ENCODE results near the gene ABCA5. TPM values are rescaled to one million over a fixed set of nuclear protein-coding genes. Genes with fewer than 3 reads are reported as not detected.

The ABCA5 gene
- total RNA-seq, 1 donor from 2014 or later: 12.8 TPM

- DNase-seq (ENCODE audit: low spot score): no peak
- intact Hi-C loops (cut with micrococcal nuclease): no loop called here
- Mint-ChIP-seq H3K4me3 (no peak overlapping the region), H3K27ac (no peak overlapping the region), H3K9me3 (no peaks in the 10 kb centered on the region), H3K36me3 (ENCODE audit: low read depth) (no peaks in the 10 kb centered on the region), H3K4me1 (ENCODE audit: low read depth) (no peaks in the 10 kb centered on the region), H3K27me3 (ENCODE audit: insufficient read depth) (peaks cover 7% of the 10 kb centered on the region)
Observed at GRCh38 chr17:69346766-69347165, 19.8 kb upstream of the ABCA5 start.

GRCh38 chr17:69344939-69345338 is 18.0 kb upstream of the ABCA5 start:
- H3K27me3 Mint-ChIP-seq (ENCODE audit: insufficient read depth): peaks cover 9% of the 10 kb centered on the region
- intact Hi-C loops (cut with micrococcal nuclease): no loop called here
- H3K4me1 Mint-ChIP-seq (ENCODE audit: low read depth): no peaks in the 10 kb centered on the region
- no peaks in the 10 kb centered on the region for H3K36me3 Mint-ChIP-seq (ENCODE audit: low read depth)
- no peak overlapping the region for H3K4me3 Mint-ChIP-seq
- no peaks in the 10 kb centered on the region for H3K9me3 Mint-ChIP-seq
- H3K27ac Mint-ChIP-seq: no peak overlapping the region
- no peak for DNase-seq (ENCODE audit: low spot score)

GRCh38 chr17:69342896-69343644 is 16.1 kb upstream of the ABCA5 start:
- no peak for DNase-seq (ENCODE audit: low spot score)
- intact Hi-C loops (cut with micrococcal nuclease): no loop called here
- Mint-ChIP-seq H3K27ac (no peak overlapping the region), H3K27me3 (ENCODE audit: insufficient read depth) (peaks cover 11% of the 10 kb centered on the region), H3K4me1 (ENCODE audit: low read depth) (no peaks in the 10 kb centered on the region), H3K4me3 (no peak overlapping the region), H3K9me3 (no peaks in the 10 kb centered on the region), H3K36me3 (ENCODE audit: low read depth) (no peaks in the 10 kb centered on the region)

- H3K36me3 Mint-ChIP-seq (ENCODE audit: low read depth): no peaks in the 10 kb centered on the region
- intact Hi-C loops (cut with micrococcal nuclease): no loop called here
- H3K9me3 Mint-ChIP-seq: no peaks in the 10 kb centered on the region
- H3K27ac Mint-ChIP-seq: no peak overlapping the region
- peaks cover 10% of the 10 kb centered on the region for H3K27me3 Mint-ChIP-seq (ENCODE audit: insufficient read depth)
- H3K4me1 Mint-ChIP-seq (ENCODE audit: low read depth): no peaks in the 10 kb centered on the region
- H3K4me3 Mint-ChIP-seq: no peak overlapping the region
- DNase-seq (ENCODE audit: low spot score): no peak
Observed at GRCh38 chr17:69339937-69340336, 13.0 kb upstream of the ABCA5 start.

GRCh38 chr17:69336996-69337395 is 10.1 kb upstream of the ABCA5 start:
- Mint-ChIP-seq H3K9me3 (no peaks in the 10 kb centered on the region), H3K4me1 (ENCODE audit: low read depth) (no peaks in the 10 kb centered on the region), H3K27me3 (ENCODE audit: insufficient read depth) (peaks cover 16% of the 10 kb centered on the region), H3K27ac (no peak overlapping the region), H3K4me3 (no peak overlapping the region), H3K36me3 (ENCODE audit: low read depth) (no peaks in the 10 kb centered on the region)
- no peak for DNase-seq (ENCODE audit: low spot score)
- intact Hi-C loops (cut with micrococcal nuclease): no loop called here

- H3K4me3 Mint-ChIP-seq: no peak overlapping the region
- no peak overlapping the region for H3K27ac Mint-ChIP-seq
- no peaks in the 10 kb centered on the region for H3K9me3 Mint-ChIP-seq
- H3K36me3 Mint-ChIP-seq (ENCODE audit: low read depth): no peaks in the 10 kb centered on the region
- DNase-seq (ENCODE audit: low spot score): no peak
- peaks cover 15% of the 10 kb centered on the region for H3K27me3 Mint-ChIP-seq (ENCODE audit: insufficient read depth)
- intact Hi-C loops (cut with micrococcal nuclease): no loop called here
- no peaks in the 10 kb centered on the region for H3K4me1 Mint-ChIP-seq (ENCODE audit: low read depth)
Observed at GRCh38 chr17:69336580-69336979, 9.6 kb upstream of the ABCA5 start.

GRCh38 chr17:69335058-69335457 is 8.1 kb upstream of the ABCA5 start:
- intact Hi-C loops (cut with micrococcal nuclease): loop anchor here (1.0 to 2.0 kb wide), 2 partner anchors 60 to 188 kb away; no protein-coding TSS in a partner anchor
- no peak overlapping the region for H3K27ac Mint-ChIP-seq
- H3K36me3 Mint-ChIP-seq (ENCODE audit: low read depth): no peaks in the 10 kb centered on the region
- no peak for DNase-seq (ENCODE audit: low spot score)
- H3K27me3 Mint-ChIP-seq (ENCODE audit: insufficient read depth): peaks cover 18% of the 10 kb centered on the region
- H3K9me3 Mint-ChIP-seq: peaks cover under 1% of the 10 kb centered on the region
- H3K4me3 Mint-ChIP-seq: no peak overlapping the region
- no peaks in the 10 kb centered on the region for H3K4me1 Mint-ChIP-seq (ENCODE audit: low read depth)

GRCh38 chr17:69333561-69333960 is 6.6 kb upstream of the ABCA5 start:
- intact Hi-C loops (cut with micrococcal nuclease): no loop called here
- Mint-ChIP-seq H3K9me3 (peaks cover 4% of the 10 kb centered on the region), H3K36me3 (ENCODE audit: low read depth) (no peaks in the 10 kb centered on the region), H3K4me3 (no peak overlapping the region), H3K4me1 (ENCODE audit: low read depth) (no peaks in the 10 kb centered on the region), H3K27ac (no peak overlapping the region), H3K27me3 (ENCODE audit: insufficient read depth) (peaks cover 16% of the 10 kb centered on the region)
- no peak for DNase-seq (ENCODE audit: low spot score)

- peaks cover 1% of the 10 kb centered on the region for H3K36me3 Mint-ChIP-seq (ENCODE audit: low read depth)
Observed at GRCh38 chr17:69331756-69332155, 4.8 kb upstream of the ABCA5 start.

GRCh38 chr17:69326377-69327059 is 415 bp downstream of the ABCA5 start:
- peaks cover 23% of the 10 kb centered on the region for H3K4me1 Mint-ChIP-seq (ENCODE audit: low read depth)
- peaks cover 4% of the 10 kb centered on the region for H3K9me3 Mint-ChIP-seq
- peaks cover 3% of the 10 kb centered on the region for H3K36me3 Mint-ChIP-seq (ENCODE audit: low read depth)
- DNase-seq (ENCODE audit: low spot score): no peak
- H3K4me3 Mint-ChIP-seq: peak overlapping the region; percentile 97
- peak overlapping the region; percentile 87 for H3K27ac Mint-ChIP-seq
- intact Hi-C loops (cut with micrococcal nuclease): loop anchor here (1.0 to 10.0 kb wide), 6 partner anchors 68 to 1949 kb away; partner anchors contain the start of genes KCNJ2, MAP2K6, PITPNC1 and PRKAR1A
- H3K27me3 Mint-ChIP-seq (ENCODE audit: insufficient read depth): peaks cover 12% of the 10 kb centered on the region

More at GRCh38 chr17:69331756-69332155, 4.8 kb upstream of the ABCA5 start:
- no peak for DNase-seq (ENCODE audit: low spot score)
- H3K4me3 Mint-ChIP-seq: no peak overlapping the region
- intact Hi-C loops (cut with micrococcal nuclease): no loop called here
- peaks cover 9% of the 10 kb centered on the region for H3K4me1 Mint-ChIP-seq (ENCODE audit: low read depth)
- H3K27ac Mint-ChIP-seq: no peak overlapping the region
- H3K9me3 Mint-ChIP-seq: peaks cover 4% of the 10 kb centered on the region
- H3K27me3 Mint-ChIP-seq (ENCODE audit: insufficient read depth): peaks cover 13% of the 10 kb centered on the region

- Mint-ChIP-seq H3K4me3 (peak overlapping the region; percentile 97), H3K27me3 (ENCODE audit: insufficient read depth) (peaks cover 10% of the 10 kb centered on the region), H3K27ac (peak overlapping the region; percentile 37), H3K36me3 (ENCODE audit: low read depth) (peaks cover 3% of the 10 kb centered on the region), H3K4me1 (ENCODE audit: low read depth) (peaks cover 23% of the 10 kb centered on the region), H3K9me3 (peaks cover 4% of the 10 kb centered on the region)
- intact Hi-C loops (cut with micrococcal nuclease): loop anchor here (2.0 to 10.0 kb wide), 5 partner anchors 69 to 1948 kb away; partner anchors contain the start of genes KCNJ2, PITPNC1 and PRKAR1A
- no peak for DNase-seq (ENCODE audit: low spot score)
Observed at GRCh38 chr17:69325518-69326376, 1.2 kb downstream of the ABCA5 start.

- no peak overlapping the region for H3K27ac Mint-ChIP-seq
- peak overlapping the region; percentile 25 for H3K4me3 Mint-ChIP-seq
- H3K27me3 Mint-ChIP-seq (ENCODE audit: insufficient read depth): peaks cover 7% of the 10 kb centered on the region
- no peaks in the 10 kb centered on the region for H3K9me3 Mint-ChIP-seq
- intact Hi-C loops (cut with micrococcal nuclease): loop anchor here (10.0 kb wide), 2 partner anchors 809 to 841 kb away; partner anchors contain the start of genes KCNJ2 and PRKAR1A
- no peak for DNase-seq (ENCODE audit: low spot score)
- peaks cover 3% of the 10 kb centered on the region for H3K36me3 Mint-ChIP-seq (ENCODE audit: low read depth)
- peaks cover 31% of the 10 kb centered on the region for H3K4me1 Mint-ChIP-seq (ENCODE audit: low read depth)
Observed at GRCh38 chr17:69323806-69324205, 3.1 kb downstream of the ABCA5 start.
